ENCODE measurements around the gene RHBG.

GRCh38 chr1:156386134-156386901 is 17.3 kb downstream of the RHBG start:
- TF ChIP-seq, protein P1, sequence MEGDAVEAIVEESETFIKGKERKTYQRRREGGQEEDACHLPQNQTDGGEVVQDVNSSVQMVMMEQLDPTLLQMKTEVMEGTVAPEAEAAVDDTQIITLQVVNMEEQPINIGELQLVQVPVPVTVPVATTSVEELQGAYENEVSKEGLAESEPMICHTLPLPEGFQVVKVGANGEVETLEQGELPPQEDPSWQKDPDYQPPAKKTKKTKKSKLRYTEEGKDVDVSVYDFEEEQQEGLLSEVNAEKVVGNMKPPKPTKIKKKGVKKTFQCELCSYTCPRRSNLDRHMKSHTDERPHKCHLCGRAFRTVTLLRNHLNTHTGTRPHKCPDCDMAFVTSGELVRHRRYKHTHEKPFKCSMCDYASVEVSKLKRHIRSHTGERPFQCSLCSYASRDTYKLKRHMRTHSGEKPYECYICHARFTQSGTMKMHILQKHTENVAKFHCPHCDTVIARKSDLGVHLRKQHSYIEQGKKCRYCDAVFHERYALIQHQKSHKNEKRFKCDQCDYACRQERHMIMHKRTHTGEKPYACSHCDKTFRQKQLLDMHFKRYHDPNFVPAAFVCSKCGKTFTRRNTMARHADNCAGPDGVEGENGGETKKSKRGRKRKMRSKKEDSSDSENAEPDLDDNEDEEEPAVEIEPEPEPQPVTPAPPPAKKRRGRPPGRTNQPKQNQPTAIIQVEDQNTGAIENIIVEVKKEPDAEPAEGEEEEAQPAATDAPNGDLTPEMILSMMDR (IDR thresholded peaks at IDR 0.05) = no peak
- TF ChIP-seq POLR2A (IDR thresholded peaks at IDR 0.05) = no peak
